ENCODE data around the gene GNAT1.

The GNAT1 gene

GRCh38 chr3:50182533-50183099, 8.8 kb upstream of the GNAT1 start:
- TF ChIP-seq PPARA (CRISPR knock-in tag; IDR thresholded peaks at IDR 0.05; ENCODE audit: borderline replicate concordance), result no peak
- TF ChIP-seq RARB (CRISPR knock-in tag; IDR thresholded peaks at IDR 0.05), result no peak
- TF ChIP-seq OSR1 (CRISPR knock-in tag; IDR thresholded peaks at IDR 0.05), result no peak
- no peak for TF ChIP-seq ESRRG (CRISPR knock-in tag; IDR thresholded peaks at IDR 0.05)
- TF ChIP-seq ZC3H10 (CRISPR knock-in tag; IDR thresholded peaks at IDR 0.05), result no peak
- TF ChIP-seq TOX (CRISPR knock-in tag; IDR thresholded peaks at IDR 0.05; ENCODE audit: borderline replicate concordance), result no peak
- no peak for TF ChIP-seq CSDC2 (CRISPR knock-in tag; IDR thresholded peaks at IDR 0.05)
- TF ChIP-seq CSRNP3 (CRISPR knock-in tag; IDR thresholded peaks at IDR 0.05), result no peak
- no peak for TF ChIP-seq SNAI2 (CRISPR knock-in tag; IDR thresholded peaks at IDR 0.05)
- TF ChIP-seq ZFP30 (CRISPR knock-in tag; IDR thresholded peaks at IDR 0.05), result no peak
- no peak for TF ChIP-seq PATZ1 (CRISPR knock-in tag; IDR thresholded peaks at IDR 0.05; ENCODE audit: borderline replicate concordance)
- TF ChIP-seq POU6F1 (CRISPR knock-in tag; IDR thresholded peaks at IDR 0.05; ENCODE audit: borderline replicate concordance, low read depth), result no peak
- TF ChIP-seq TSHZ2 (CRISPR knock-in tag; IDR thresholded peaks at IDR 0.05), result no peak
- TF ChIP-seq ISL1 (CRISPR knock-in tag; IDR thresholded peaks at IDR 0.05), result no peak
- no peak for TF ChIP-seq ARNTL (CRISPR knock-in tag; IDR thresholded peaks at IDR 0.05; ENCODE audit: borderline replicate concordance, low read depth)
- no peak for ATAC-seq

GRCh38 chr3:50183755-50184154, 7.7 kb upstream of the GNAT1 start:
- no peak; the same call in 2 of the 3 replicates for ATAC-seq
- TF ChIP-seq TCF4 (CRISPR knock-in tag; IDR thresholded peaks at IDR 0.05; ENCODE audit: borderline replicate concordance) (no peak), ZNF70 (CRISPR knock-in tag; IDR thresholded peaks at IDR 0.05) (no peak), CSDC2 (CRISPR knock-in tag; IDR thresholded peaks at IDR 0.05) (no peak), ZNF8 (CRISPR knock-in tag; IDR thresholded peaks at IDR 0.05) (no peak), ZFP3 (CRISPR knock-in tag; IDR thresholded peaks at IDR 0.05) (no peak), TOX (CRISPR knock-in tag; IDR thresholded peaks at IDR 0.05; ENCODE audit: borderline replicate concordance) (no peak), RARB (CRISPR knock-in tag; IDR thresholded peaks at IDR 0.05) (no peak), TSHZ2 (CRISPR knock-in tag; IDR thresholded peaks at IDR 0.05) (no peak), SNAI2 (CRISPR knock-in tag; IDR thresholded peaks at IDR 0.05) (no peak), OSR1 (CRISPR knock-in tag; IDR thresholded peaks at IDR 0.05) (no peak), ZFP30 (CRISPR knock-in tag; IDR thresholded peaks at IDR 0.05) (no peak), POU6F1 (CRISPR knock-in tag; IDR thresholded peaks at IDR 0.05; ENCODE audit: borderline replicate concordance, low read depth) (no peak), ARNTL (CRISPR knock-in tag; IDR thresholded peaks at IDR 0.05; ENCODE audit: borderline replicate concordance, low read depth) (no peak), GLIS3 (CRISPR knock-in tag; IDR thresholded peaks at IDR 0.05) (no peak), PPARA (CRISPR knock-in tag; IDR thresholded peaks at IDR 0.05; ENCODE audit: borderline replicate concordance) (no peak), ESRRG (CRISPR knock-in tag; IDR thresholded peaks at IDR 0.05) (no peak), ZNF565 (CRISPR knock-in tag; conservative IDR thresholded peaks at IDR 0.05; ENCODE audit: low read depth) (no peak), ISL1 (CRISPR knock-in tag; IDR thresholded peaks at IDR 0.05) (no peak), CREB5 (CRISPR knock-in tag; IDR thresholded peaks at IDR 0.05; ENCODE audit: low read depth) (no peak), BACH2 (CRISPR knock-in tag; IDR thresholded peaks at IDR 0.05; ENCODE audit: borderline replicate concordance) (no peak)

Measured in SK-N-SH treated with all-trans-retinoic acid at 6 μM for 48 hours (cell line).